CD4-positive, alpha-beta T cell treated with Interferon gamma for 1 hour (primary cell): ENCODE data around the gene MCEMP1.

Experiments used
- DNase-seq: peaks from one replicate; pipeline ENCODE4 v3.0.0-alpha.2; 2020

MCEMP1 gene

DNA sequence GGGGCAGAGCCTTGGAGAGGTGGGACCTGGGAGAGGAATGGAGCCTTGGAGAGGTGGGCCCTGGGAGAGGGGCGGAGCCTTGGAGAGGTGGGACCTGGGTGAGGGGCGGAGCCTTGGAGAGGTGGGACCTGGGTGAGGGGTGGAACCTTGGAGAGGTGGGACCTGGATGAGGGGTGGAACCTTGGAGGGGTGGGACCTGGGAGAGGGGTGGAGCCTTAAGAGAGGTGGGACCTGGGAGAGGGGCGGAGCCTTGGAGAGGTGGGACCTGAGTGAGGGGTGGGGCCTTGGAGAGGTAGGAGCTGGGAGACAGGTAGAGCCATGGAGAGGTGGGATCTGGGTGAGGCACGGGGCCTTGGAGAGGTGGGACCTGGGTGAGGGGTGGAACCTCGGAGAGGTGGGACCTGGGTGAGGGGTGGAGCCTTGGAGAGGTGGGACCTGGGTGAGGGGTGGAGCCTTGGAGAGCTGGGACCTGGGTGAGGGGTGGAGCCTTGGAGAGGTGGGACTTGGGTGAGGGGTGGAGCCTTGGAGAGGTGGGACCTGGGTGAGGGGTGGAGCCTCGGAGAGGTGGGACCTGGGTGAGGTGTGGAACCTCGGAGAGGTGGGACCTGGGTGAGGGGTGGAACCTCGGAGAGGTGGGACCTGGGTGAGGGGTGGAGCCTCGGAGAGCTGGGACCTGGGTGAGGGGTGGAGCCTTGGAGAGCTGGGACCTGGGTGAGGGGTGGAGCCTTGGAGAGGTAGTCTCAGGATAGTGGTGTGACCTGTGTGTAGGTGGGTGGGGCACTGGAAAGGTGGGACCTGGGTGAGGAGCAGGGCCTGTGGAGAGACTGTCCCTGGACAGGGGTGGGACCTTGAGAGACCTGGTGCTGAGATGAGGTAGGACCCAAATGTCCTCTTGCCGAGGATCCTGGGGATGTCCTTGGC lies 33.0 kb upstream of the MCEMP1 start:
- peak; percentile 27 for DNase-seq

DNA sequence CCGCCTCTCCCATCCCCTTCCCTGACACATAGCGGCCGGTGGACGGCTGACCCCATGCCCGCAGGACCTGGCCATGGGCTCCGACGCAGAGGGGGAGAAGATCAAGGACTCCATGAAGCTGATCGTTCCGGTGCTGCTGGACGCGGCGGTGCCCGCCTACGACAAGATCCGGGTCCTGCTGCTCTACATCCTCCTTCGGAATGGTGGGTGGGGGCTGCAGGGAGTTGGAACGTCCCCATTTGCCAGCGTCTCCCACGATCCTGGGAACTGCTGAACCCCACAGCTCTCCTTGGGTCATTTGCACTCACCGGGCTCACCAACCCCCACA lies 32.4 kb upstream of the MCEMP1 start:
- DNase-seq: no peak

DNA sequence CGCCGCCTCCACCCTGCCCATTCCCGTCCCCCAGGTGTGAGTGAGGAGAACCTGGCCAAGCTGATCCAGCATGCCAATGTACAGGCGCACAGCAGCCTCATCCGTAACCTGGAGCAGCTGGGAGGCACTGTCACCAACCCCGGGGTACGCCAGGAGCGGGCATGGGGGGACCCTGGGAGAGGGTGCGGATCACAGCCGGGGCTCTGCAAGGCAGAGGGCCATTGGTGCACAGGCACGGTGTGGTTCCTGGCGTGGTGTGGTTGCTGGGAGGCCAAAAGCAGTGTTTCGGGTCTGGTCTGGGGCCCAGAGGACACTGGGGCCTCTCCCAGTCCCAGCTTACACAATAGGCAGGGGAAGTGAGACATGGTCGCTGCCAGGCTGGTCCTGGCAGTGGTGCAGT lies 31.7 kb upstream of the MCEMP1 start:
- peak; percentile 24 for DNase-seq

DNA sequence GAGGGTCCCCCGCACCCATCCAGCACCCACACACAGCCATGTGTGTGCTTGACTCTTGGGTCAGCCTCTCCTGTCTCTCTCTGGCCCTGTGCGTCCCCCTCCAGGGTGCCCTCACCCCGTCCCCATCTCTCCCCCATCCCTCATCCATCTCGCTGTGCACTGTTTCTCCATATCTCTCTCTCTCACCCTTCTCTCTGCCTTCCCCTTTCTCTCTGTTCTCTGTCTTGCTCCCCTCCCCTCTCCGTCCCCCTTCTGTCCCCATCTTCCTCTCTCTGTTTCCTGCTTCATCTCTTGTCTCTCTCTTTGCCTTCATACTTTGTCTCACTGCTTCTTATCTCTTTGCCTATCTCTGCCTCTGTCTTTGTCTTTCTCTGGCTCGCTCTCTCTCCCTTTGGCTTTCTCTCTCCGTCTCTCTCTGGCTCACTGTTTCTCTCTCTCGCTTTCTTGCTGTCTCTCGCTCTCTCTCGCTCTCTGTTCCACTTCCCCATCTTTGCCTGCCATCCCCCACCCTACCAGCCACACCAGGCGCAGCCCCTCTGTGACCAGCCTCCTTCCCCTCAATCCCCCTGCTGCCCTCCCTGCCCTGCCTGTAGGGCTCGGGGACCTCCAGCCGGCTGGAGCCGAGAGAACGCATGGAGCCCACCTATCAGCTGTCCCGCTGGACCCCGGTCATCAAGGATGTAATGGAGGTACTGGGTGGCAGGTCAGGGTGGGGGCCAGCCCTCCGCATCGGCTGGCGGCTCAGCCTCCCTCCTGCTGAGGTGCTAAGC lies 31.0 kb upstream of the MCEMP1 start:
- no peak for DNase-seq

DNA sequence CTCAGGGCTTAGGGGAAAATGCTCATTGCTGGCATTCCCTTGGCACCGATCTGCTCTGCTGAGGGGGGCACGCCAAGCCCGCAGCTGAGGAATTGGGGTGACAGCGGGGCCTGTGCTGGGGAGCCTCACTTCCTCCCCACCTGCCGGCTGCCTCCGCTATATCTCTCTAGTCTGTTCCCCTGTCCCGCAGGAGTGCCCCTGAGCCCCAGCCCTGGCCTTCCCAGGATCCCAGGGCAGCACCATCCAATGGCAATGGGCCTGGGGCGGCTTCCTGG lies 30.5 kb upstream of the MCEMP1 start:
- DNase-seq: no peak

DNA sequence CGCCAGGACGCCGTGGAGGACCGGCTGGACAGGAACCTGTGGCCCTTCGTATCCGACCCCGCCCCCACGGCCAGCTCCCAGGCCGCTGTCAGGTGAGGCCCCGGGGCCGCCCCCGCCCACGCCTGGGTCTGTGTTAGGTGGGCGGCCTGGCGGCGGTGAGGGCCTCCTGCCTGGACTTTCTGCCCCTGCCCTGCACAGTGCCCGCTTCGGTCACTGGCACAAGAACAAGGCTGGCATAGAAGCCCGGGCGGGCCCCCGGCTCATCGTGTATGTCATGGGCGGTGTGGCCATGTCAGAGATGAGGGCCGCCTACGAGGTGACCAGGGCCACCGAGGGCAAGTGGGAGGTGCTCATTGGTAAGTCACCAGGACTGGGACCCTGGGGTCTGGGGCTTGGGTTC lies 29.7 kb upstream of the MCEMP1 start:
- DNase-seq: no peak

DNA sequence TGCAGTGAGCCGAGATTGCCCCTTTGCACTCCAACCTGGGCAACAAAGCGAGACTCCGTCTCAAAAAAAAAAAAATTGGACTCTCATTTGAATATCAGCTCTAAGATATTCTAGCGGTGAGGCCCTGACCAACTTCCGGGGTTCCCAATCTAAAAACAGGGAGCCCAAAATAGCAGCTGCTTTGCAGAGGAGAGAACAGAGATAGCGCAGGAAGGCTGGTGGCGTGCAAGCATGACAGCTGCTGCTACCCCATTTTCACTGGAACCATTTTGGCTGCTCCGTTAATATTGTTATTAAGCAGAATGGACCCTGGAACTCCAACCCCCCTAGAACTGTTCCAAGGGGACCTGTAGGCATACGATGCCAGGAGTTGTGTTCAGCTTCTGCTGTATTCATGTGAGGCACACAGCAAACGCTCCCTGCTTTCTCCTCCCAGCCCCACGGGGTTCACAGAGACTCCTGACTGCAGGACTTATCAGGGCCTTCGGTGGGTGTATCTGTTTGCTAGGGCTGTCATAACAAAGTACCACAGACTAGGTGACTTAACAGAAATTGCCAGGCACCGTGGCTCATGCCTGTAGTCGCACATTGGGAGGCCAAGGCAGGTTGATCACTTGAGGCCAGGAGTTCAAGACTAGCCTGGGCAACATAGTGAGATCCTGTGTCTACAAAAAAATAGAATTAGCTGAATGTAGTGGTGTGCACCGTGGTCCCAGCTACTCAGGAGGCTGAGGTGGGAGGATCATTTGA lies 28.4 kb upstream of the MCEMP1 start:
- DNase-seq: no peak

DNA sequence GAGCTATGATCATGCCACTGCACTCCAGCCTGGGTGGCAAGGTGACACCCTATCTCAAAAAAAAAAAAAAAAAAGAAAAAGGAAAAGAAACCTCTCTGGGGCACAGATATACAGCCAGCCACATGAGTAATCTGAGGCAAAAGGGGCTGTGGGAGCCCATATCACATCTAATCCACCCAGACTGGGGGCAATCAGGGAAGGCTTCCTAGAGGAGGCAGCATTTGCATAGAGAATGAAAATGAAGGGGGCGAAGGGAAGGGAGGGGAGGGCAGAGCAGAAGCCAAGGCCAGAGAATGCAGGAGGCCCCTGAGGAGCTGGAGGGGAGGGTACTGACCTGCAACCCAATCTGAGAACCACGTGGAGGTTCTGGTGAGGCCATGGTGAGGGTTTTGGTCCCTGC lies 26.7 kb upstream of the MCEMP1 start:
- no peak for DNase-seq

DNA sequence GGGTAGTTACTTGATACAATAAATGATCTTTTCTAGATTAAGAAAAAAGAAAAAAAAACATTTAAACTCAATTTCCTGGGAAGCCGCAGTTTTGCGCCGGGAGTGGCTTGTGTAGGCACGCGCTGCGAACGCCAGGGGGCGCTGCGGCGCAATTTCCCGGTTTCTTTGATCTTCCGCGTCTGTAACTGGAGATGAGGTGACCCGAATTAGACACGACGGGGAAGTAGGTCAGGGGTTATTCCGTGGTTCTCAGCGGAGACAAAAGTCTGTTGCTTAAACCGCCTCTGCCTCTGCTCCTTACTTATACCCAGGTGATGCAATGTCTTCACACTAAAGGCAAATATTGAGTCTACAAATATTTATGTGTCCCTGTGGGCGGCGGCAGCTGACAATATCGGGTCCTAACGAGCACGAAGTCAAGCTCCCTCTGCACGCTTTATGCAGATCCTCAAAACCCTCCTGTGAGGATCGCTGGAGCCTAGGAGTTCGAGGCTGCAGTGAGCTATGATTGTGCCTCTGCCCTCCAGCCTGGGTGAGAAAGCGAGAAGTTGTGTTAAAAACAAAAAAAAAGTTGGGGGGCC lies 24.7 kb upstream of the MCEMP1 start:
- peak; percentile 84 for DNase-seq

DNA sequence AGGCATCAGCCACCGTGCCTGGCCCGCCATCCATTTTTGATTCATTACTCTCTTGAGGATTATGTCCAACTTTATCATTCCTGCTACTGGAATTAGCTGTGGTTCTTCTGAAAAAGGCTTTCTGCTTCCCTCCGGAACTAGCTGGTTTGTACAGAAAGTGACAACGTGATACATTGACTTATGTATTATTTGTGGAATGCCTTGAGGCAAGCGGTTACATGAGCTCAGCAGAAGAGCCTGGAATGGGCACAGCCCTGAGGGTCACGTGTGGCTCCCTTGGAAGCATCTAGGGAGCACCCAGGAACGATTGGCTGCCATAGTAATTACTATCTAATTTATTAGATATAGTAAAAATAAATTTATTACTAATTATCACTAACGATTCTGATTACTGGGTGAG lies 22.5 kb upstream of the MCEMP1 start:
- no peak for DNase-seq

DNA sequence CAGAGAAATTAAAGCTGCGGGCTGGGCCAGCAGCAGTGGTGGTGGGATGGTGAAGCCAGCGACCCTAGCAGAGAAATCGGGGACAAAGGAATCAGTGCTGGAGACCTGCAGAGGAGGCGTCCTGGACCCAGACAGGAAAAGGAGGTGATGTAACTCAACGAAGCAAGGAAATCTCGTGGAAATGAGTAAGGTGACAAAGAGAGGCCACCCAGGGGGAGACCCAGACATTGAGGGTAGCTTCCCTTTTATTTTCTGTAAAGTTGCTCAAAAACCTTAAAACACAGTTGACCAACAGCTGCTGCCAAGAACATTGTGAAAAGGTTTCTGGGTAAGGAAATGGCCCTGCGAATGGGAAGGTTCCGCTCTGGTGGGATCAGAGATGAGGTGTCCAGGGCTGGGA lies 21.3 kb upstream of the MCEMP1 start:
- peak; percentile 45 for DNase-seq

DNA sequence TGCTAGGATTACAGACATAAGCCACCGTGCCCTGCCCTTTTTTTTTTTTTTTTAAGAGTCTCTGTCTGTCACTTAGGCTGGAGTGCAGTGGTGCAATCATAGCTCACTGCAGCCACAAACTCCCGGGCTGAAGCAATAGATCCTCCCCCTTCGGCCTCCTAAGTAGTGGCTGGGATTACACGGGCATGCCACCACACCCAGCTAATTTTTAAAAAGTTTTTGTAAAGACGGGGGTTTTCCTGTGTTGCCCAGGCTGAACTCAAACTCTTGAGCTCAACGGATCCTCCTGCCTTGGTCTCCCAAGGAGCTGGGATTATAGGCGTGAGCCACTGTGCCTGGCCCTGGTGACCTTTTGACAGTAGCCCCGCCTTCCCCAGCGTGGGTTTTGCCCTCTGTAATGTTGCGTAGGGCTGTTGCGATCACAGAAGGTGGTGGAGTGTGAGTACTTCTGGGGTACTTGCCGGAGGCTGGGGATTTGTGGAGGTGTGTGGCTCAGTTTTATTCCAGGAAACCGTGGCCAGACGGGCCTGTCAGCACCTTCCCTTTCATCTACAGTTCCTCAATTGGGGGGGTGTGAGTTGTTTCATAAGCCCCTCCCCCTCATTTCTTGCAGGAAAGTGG lies 19.6 kb upstream of the MCEMP1 start:
- peak; percentile 78 for DNase-seq

DNA sequence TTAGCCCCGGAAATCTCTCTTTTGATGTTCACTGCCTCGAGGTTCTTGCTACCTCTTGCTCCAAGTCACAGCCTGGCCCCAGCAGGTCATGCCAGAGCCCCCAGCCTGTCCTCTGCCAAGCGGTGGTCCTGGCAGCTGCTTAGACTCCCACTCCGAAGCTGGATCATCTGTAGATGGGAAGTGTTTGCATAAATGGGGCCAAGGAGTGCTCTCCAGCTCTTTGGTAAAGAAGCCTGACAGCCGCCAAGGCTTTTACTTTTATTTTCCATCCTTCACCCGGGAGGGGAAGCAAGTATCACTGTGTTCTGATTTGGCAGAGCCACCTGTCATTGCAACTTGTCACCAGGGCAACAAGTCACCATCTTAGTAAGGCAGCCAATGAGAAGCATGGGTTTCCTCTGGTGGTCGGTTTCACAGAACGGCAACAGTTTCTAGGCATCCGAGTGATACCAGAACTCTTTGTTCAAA lies 18.6 kb upstream of the MCEMP1 start:
- DNase-seq: peak; percentile 66

DNA sequence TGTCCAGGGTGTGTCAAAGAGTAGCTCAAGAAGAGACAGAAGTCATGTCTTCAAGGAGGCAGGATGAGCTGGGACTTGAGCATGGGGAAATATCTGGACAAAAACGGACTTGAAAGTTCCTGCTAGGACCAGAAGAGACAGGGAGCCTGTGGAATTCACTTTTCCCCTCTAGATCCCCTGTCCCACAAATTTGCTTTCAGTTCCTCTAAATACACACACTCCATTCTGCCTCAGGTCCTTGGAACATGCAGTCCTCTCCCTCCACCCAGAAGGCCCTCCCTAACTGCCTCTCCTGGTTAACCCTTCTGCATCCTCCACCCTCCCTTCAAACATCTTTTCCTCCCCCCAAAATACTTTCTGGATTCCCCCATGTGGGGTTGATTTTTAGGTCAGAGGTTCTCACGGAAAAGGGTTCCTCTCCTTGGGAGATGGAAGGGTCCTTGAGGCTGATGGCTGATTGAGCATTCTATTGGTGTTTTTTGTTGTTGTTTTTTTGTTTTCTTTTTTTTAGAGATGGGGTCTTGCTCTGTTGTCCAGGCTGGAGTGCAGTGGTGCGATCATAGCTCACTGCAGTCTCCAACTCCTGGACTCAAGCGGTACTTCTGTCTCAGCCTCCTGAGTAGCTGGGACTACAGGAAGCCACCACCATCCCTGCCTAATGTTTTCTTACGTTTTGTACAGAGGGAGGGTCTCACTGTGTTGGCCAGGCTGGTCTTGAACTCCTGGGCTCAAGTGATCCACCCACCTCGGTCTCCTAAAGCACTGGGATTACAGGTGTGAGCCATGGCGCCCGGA lies 14.9 kb upstream of the MCEMP1 start:
- DNase-seq: no peak

DNA sequence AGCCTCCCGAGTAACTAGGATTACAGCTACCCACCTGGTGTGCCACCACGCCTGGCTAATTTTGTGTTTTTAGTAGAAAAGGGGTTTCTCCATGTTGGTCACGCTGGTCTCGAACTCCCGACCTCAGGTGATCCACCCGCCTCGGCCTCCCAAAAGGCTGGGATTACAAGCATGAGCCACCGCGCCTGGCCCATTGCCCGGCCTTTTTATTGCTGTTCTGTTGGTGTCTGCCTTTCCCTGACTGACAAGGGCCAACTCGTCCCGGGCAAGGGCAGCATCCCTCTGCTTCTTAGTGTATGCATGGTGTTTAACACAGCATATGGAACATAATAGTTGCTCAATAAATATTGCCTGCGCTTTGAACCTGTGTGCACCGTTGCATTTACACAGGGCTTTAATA lies 14.2 kb upstream of the MCEMP1 start:
- no peak for DNase-seq

DNA sequence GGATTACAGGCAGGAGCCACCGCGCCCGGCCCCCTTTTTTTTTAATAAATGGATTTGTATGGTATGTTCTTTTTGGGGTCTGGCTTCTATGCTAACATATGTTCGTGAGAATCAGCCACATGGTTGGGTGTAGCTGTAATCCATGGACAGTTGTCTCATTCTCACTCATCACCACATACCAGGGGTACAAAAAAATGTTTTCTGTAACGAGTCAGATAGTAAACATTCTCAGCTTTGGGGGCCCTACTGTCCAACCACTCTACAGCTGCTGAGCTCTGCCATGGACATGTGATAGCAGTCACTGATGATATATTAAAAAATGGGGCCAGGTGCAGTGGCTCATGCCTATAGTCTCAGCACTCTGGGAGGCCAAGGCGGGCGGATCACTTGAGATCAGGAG lies 13.2 kb upstream of the MCEMP1 start:
- no peak for DNase-seq

DNA sequence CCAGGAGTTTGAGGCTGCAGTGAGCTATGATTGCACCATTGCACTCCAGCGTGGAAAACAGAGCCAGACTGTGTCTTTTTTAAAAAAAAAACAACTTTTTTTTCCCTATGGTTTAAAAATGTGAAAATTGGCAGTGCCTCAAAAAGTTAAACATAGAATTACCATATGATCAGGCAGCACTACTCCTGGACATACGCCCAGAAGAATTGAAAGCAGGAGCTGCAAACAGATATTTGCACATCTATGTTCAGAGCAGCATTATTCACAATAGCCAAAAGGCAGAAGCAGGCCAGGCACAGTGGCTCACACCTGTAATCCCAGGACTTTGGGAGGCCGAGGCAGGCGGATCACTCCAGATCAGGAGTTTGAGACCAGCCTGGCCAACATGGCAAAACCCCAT lies 11.8 kb upstream of the MCEMP1 start:
- DNase-seq: no peak

DNA sequence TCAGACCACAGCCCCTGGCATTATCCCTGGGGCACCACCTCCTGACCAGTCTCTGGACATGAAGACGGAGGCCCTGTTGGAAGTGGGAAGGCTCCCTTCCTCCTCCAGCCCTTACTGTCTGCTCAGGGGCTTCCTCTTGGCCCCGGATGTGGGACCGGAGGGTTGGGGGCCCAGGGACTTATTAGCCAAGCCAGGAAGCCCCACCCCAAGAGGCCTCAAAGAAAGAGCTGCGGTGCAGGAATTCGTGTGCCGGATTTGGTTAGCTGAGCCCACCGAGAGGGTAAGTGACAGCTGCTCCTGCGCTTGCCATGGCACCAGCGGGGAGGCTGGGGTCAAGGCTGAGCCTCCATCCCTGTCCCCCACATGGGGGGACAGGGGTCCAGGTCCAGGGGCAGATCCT lies 8.0 kb upstream of the MCEMP1 start, which contains the start of gene RETN:
Gene RETN (plus strand): TSS at position 208 of the 400 bp plus-strand sequence. CDS start 278 bp downstream, outside the sequence.
- DNase-seq: no peak

DNA sequence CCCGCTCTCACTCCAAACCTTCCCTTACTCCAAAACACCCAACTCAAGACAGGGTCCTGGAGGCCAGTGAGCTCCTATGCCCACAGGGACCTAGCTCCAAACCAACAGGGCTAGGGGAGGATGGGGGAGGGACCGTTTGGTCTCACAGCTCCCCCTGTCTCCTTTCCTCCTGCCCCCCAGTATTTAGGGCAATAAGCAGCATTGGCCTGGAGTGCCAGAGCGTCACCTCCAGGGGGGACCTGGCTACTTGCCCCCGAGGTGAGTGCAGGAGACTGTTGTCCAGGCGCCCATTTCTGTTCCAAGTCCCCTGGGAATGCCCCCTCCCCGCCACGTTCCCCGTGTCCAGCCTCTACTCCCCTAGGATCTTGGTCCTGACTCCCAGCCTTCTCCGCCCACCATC lies 7.2 kb upstream of the MCEMP1 start:
- DNase-seq: no peak

DNA sequence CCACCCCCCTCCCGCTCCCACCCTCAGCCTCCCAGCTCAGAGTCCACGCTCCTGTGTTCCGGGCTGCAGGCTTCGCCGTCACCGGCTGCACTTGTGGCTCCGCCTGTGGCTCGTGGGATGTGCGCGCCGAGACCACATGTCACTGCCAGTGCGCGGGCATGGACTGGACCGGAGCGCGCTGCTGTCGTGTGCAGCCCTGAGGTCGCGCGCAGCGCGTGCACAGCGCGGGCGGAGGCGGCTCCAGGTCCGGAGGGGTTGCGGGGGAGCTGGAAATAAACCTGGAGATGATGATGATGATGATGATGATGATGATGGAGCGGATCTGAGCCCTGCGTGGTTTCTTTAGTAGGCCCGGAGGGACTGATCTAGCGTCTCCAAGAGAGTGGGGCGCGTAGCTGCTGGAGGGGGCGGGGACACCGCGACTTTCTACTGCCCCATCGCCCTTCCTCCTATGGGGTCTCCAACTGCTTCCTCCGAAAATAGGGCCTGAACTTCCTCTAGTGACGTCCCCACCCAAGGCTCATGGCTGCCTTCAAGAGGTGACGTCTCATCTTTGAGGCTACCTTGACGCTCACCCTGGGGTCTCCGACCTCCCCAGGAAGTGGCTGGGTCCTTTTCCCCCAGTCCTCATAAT lies 6.6 kb upstream of the MCEMP1 start:
- DNase-seq: peak; percentile 54

DNA sequence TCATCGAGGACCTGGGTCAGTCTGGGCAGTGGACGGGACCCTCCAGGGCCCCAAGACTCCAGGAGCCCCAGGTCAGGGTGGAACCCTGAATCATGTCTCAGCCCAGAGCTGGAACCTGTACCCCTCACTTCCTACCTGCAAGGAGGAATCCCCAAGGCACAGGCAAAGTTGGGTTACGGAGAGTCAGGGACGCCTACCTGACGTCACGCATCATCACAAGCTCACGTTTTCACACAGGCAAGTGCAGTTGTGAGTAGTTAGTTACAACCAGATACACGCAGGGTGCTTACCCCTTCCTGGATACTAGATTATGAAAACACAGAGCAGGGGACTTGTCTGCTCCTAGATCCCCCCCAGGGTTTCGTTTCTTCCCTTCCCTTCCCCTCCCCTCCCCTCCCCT lies 6.1 kb upstream of the MCEMP1 start:
- DNase-seq: no peak
